K562 (cell line): ENCODE measurements around the gene RABGAP1L. TPM values are rescaled to one million over a fixed set of nuclear protein-coding genes. Genes with fewer than 3 reads are reported as not detected.

Experiments
- ATF1 ChIP-seq, 2 experiments: fragments of 450-650 bp in 1 of 2; IDR thresholded peaks; 2 replicates each; pipeline ENCODE4 v1.6.1; 2016; ENCODE audit warnings: missing compliant biosample characterization in 1 of 2, missing genetic modification characterization in 1 of 2
- CXXC5 ChIP-seq: fragments of 250-450 bp; sonication (Bioruptor Pico); IDR thresholded peaks from 2 replicates; pipeline ENCODE4 v1.8.0; 2022; ENCODE audit warnings: inconsistent platforms, mild to moderate bottlenecking, moderate library complexity
- FOXK1 ChIP-seq: sonication (generic); formaldehyde crosslinking; IDR thresholded peaks from 2 replicates; pipeline ENCODE4 v1.8.0; 2022; ENCODE audit warnings: missing genetic modification reagents, mild to moderate bottlenecking, borderline replicate concordance
- HDAC6 ChIP-seq: IDR thresholded peaks from 2 replicates; pipeline ENCODE4 v1.6.1; 2012; ENCODE audit warnings: low read depth, mild to moderate bottlenecking, control low read depth, inconsistent platforms, low read length, moderate library complexity
- HMBOX1 ChIP-seq: sonication (generic); IDR thresholded peaks from 2 replicates; pipeline ENCODE4 v1.6.1; 2016
- KDM1A ChIP-seq, 2 experiments: fragments of 450-650 bp; IDR thresholded peaks; 2 replicates each; pipeline ENCODE4 v1.6.1; 2016; ENCODE audit warnings: mild to moderate bottlenecking in 2 of 2
- LARP7 ChIP-seq: fragments of 450-650 bp; IDR thresholded peaks from 2 replicates; pipeline ENCODE4 v1.6.1; 2016
- LCOR ChIP-seq: sonication (generic); formaldehyde crosslinking; IDR thresholded peaks from 2 replicates; pipeline ENCODE4 v1.8.0; 2022; ENCODE audit warnings: mild to moderate bottlenecking, missing genetic modification reagents
- MIER1 ChIP-seq: fragments of 450-650 bp; IDR thresholded peaks from 2 replicates; pipeline ENCODE4 v1.6.1; 2016; ENCODE audit warnings: antibody characterized with exemption, mild to moderate bottlenecking, low read depth
- MTF1 ChIP-seq: fragments of 250-450 bp; sonication (Bioruptor Pico); IDR thresholded peaks from 2 replicates; pipeline ENCODE4 v1.9.0; 2021; ENCODE audit warnings: moderate library complexity, mild to moderate bottlenecking, inconsistent platforms, borderline replicate concordance
- NFATC3 ChIP-seq: fragments of 450-650 bp; IDR thresholded peaks from 2 replicates; pipeline ENCODE4 v1.6.1; 2017; ENCODE audit warnings: mild to moderate bottlenecking
- NFRKB ChIP-seq: fragments of 450-650 bp; IDR thresholded peaks from 2 replicates; pipeline ENCODE4 v1.6.1; 2016; ENCODE audit warnings: low read depth
- NR2F6 ChIP-seq: fragments of 450-650 bp; formaldehyde crosslinking; IDR thresholded peaks from 2 replicates; pipeline ENCODE4 v1.4.0; 2020; ENCODE audit warnings: mild to moderate bottlenecking
- OTX1 ChIP-seq: fragments of 450-650 bp; formaldehyde crosslinking; IDR thresholded peaks from 2 replicates; pipeline ENCODE4 v1.4.0; 2022; ENCODE audit warnings: mild to moderate bottlenecking
- PATZ1 ChIP-seq: fragments of 250-450 bp; sonication (Bioruptor Pico); IDR thresholded peaks from 2 replicates; pipeline ENCODE4 v1.5.0; 2020; ENCODE audit warnings: mild to moderate bottlenecking, borderline replicate concordance
- SMAD3 ChIP-seq: fragments of 450-650 bp; formaldehyde crosslinking; conservative IDR thresholded peaks from 2 replicates; pipeline ENCODE4 v1.4.0; 2020; ENCODE audit warnings: mild to moderate bottlenecking
- SREBF2 ChIP-seq: sonication (generic); formaldehyde crosslinking; IDR thresholded peaks from 2 replicates; pipeline ENCODE4 v1.4.0; 2020; ENCODE audit warnings: mild to moderate bottlenecking, missing genetic modification reagents
- TCF7L2 ChIP-seq: fragments of 150-350 bp; IDR thresholded peaks from 2 replicates; pipeline ENCODE4 v1.6.1; 2016; ENCODE audit warnings: low read depth, mild to moderate bottlenecking, low read length, moderate library complexity
- ZNF143 ChIP-seq: sonication (generic); formaldehyde crosslinking; IDR thresholded peaks from 2 replicates; pipeline ENCODE4 v1.9.0; 2022; ENCODE audit warnings: mild to moderate bottlenecking, missing genetic modification reagents
- ZNF212 ChIP-seq: fragments of 450-650 bp; formaldehyde crosslinking; IDR thresholded peaks from 2 replicates; pipeline ENCODE4 v1.4.0; 2020; ENCODE audit warnings: mild to moderate bottlenecking
- ZNF324 ChIP-seq: fragments of 250-450 bp; sonication (Bioruptor Pico); IDR thresholded peaks from 2 replicates; pipeline ENCODE4 v1.4.0; 2020; ENCODE audit warnings: mild to moderate bottlenecking
- ZNF408 ChIP-seq: fragments of 250-450 bp; sonication (Bioruptor Pico); IDR thresholded peaks from 2 replicates; pipeline ENCODE4 v1.4.0; 2020; ENCODE audit warnings: low read depth, mild to moderate bottlenecking, moderate library complexity
- ZNF586 ChIP-seq: fragments of 450-650 bp; formaldehyde crosslinking; conservative IDR thresholded peaks from 2 replicates; pipeline ENCODE4 v1.4.0; 2020; ENCODE audit warnings: mild to moderate bottlenecking, moderate library complexity
- ZNF644 ChIP-seq: fragments of 200-800 bp; sonication (Bioruptor generic); IDR thresholded peaks from 2 replicates; pipeline ENCODE4 v1.6.1; 2016; ENCODE audit warnings: low read depth, missing genetic modification characterization, missing compliant biosample characterization
- ZSCAN32 ChIP-seq: fragments of 450-650 bp; formaldehyde crosslinking; IDR thresholded peaks from 2 replicates; pipeline ENCODE4 v1.4.0; 2020; ENCODE audit warnings: mild to moderate bottlenecking, moderate library complexity
- polyA plus RNA-seq, 8 experiments: library from polyadenylated mRNA; depleted of rRNA in 4 of 8; stranded (reverse) in 5 of 8; unstranded in 3 of 8; fragments of >200 nt; fragmentation: Nextera tagmentation in 2 of 8; fragmentation: Illumina TruSeq in 1 of 8; extraction: Ambion mirVana in 2 of 8; extraction: Trizol in 1 of 8; gene quantifications; 2 replicates each; pipeline versions ENCODE4 v1.2.1 to v1.2.3, GENCODE V29; 2011 to 2014; ENCODE audit warnings: inconsistent platforms in 1 of 8, missing spikeins in 1 of 8
- total RNA-seq, 7 experiments: library from RNA; depleted of rRNA in 6 of 7; stranded (reverse); fragments of >200 nt in 6 of 7; fragmentation: Illumina TruSeq in 2 of 7; extraction: Trizol in 2 of 7; gene quantifications; 2 replicates each; pipeline versions ENCODE4 v1.2.1 to v1.2.3, GENCODE V29; 2011 to 2021; ENCODE audit warnings: low replicate concordance in 1 of 7

RABGAP1L gene
- total and polyA plus RNA-seq, 9 of the 15 experiments (the other 6 are each of a cell fraction or from before 2014, with no cell fraction given) = 16.5 to 44.9 (median 26.7) TPM

GRCh38 chr1:175023043-175023921 is 864.0 kb downstream of the RABGAP1L start, which contains the start of gene MRPS14 (continued):
- TF ChIP-seq ZNF324 (CRISPR knock-in tag) (no peak), FOXK1 (no peak), HDAC6 (no peak), KDM1A (IDR thresholded peaks at IDR 0.05) (no peak), PATZ1 (no peak), TCF7L2 (no peak), NFRKB (peak; percentile 98), SMAD3 (0 out of 2 replicates have a peak, but pooled peaks have one; percentile 58), ZNF408 (no peak), OTX1 (peak; percentile 41; the same call in 1 of the 2 replicates), ZNF143 (CRISPR knock-in tag) (no peak), ZNF644 (tag) (no peak), SREBF2 (CRISPR knock-in tag) (no peak), ZNF586 (no peak), NR2F6 (CRISPR knock-in tag) (no peak; the same call in 1 of the 2 replicates), CXXC5 (CRISPR knock-in tag) (peak; percentile 89), NFATC3 (0 out of 2 replicates have a peak, but pooled peaks have one; percentile 29), LARP7 (no peak), HMBOX1 (peak; percentile 65), LCOR (CRISPR knock-in tag) (peak; percentile 99), MIER1 (0 out of 2 replicates have a peak, but pooled peaks have one; percentile 30), ZSCAN32 (CRISPR knock-in tag) (no peak), MTF1 (CRISPR knock-in tag) (no peak), ZNF212 (no peak), ATF1 (CRISPR knock-in tag; IDR thresholded peaks at IDR 0.05) (peak; percentile 72), ATF1 (tag; IDR thresholded peaks at IDR 0.05) (peak; percentile 97)
